Peyer's patch (tissue), 4 donors: Measurements from ENCODE around the gene GFI1B. TPM values are rescaled to one million over a fixed set of nuclear protein-coding genes. Genes with fewer than 3 reads are reported as not detected.

Experiments used
- DNase-seq, 3 donors: peaks; one replicate each; pipeline ENCODE4 v3.0.0-alpha.2; 2017 to 2019
- H3K27ac ChIP-seq, 4 donors: fragments of 200-600 bp; sonication (generic); one replicate each; pipeline ENCODE4 v1.5.1; 2016 to 2019
- H3K27me3 ChIP-seq, 2 donors: fragments of 200-600 bp; sonication (generic); one replicate each; pipeline ENCODE4 v1.5.1; 2019
- H3K36me3 ChIP-seq, 3 donors: fragments of 200-600 bp; sonication (generic); one replicate each; pipeline ENCODE4 v1.5.1; 2016 to 2019
- H3K4me1 ChIP-seq, 4 donors: fragments of 200-600 bp; sonication (generic); one replicate each; pipeline ENCODE4 v1.5.1; 2016 to 2019
- H3K4me3 ChIP-seq, 4 donors: fragments of 200-600 bp; sonication (generic); 1 replicate in 3 of 4; 2 replicates in 1 of 4; pipeline ENCODE4 v1.5.1; 2016 to 2019; ENCODE audit warnings: mild to moderate bottlenecking in 1 of 4
- H3K9me3 ChIP-seq, 4 donors: fragments of 200-600 bp; sonication (generic); one replicate each; pipeline ENCODE4 v1.5.1; 2016 to 2019; ENCODE audit warnings: mild to moderate bottlenecking in 1 of 4
- POLR2A ChIP-seq, 2 donors: fragments of 450-650 bp; IDR thresholded peaks; one replicate each; pipeline ENCODE4 v1.5.1; 2017; ENCODE audit warnings: antibody characterized with exemption in 2 of 2, mild to moderate bottlenecking in 2 of 2, moderate library complexity in 2 of 2
- total RNA-seq, 4 donors: library from RNA; depleted of rRNA; stranded (reverse); fragments of >200 nt; gene quantifications; one replicate each; pipeline ENCODE4 v1.1.0, GENCODE V29; 2016
- TF ChIP-seq, protein P1 (sequence below), 6 experiments: fragments of 450-650 bp in 4 of 6; fragments of 200-600 bp in 2 of 6; sonication (generic) in 1 of 6; IDR thresholded peaks; one replicate each; pipeline ENCODE4 v1.5.1; 2017 to 2019; ENCODE audit warnings: antibody characterized with exemption in 6 of 6, mild to moderate bottlenecking in 3 of 6, moderate library complexity in 1 of 6

GFI1B gene
- total RNA-seq, 4 donors from 2014 or later: 0.88 to 2.7 (median 2.4) TPM; not detected in 1

- no peak for DNase-seq
- no peak overlapping the region for H3K27ac ChIP-seq
- no peaks in the 10 kb centered on the region for H3K36me3 ChIP-seq
- no peaks in the 10 kb centered on the region for H3K9me3 ChIP-seq
- no peak for TF ChIP-seq POLR2A (IDR thresholded peaks at IDR 0.05)
- TF ChIP-seq, protein P1, sequence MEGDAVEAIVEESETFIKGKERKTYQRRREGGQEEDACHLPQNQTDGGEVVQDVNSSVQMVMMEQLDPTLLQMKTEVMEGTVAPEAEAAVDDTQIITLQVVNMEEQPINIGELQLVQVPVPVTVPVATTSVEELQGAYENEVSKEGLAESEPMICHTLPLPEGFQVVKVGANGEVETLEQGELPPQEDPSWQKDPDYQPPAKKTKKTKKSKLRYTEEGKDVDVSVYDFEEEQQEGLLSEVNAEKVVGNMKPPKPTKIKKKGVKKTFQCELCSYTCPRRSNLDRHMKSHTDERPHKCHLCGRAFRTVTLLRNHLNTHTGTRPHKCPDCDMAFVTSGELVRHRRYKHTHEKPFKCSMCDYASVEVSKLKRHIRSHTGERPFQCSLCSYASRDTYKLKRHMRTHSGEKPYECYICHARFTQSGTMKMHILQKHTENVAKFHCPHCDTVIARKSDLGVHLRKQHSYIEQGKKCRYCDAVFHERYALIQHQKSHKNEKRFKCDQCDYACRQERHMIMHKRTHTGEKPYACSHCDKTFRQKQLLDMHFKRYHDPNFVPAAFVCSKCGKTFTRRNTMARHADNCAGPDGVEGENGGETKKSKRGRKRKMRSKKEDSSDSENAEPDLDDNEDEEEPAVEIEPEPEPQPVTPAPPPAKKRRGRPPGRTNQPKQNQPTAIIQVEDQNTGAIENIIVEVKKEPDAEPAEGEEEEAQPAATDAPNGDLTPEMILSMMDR (IDR thresholded peaks at IDR 0.05): no peak
- H3K27me3 ChIP-seq: no peaks in the 10 kb centered on the region
- no peaks in the 10 kb centered on the region for H3K4me1 ChIP-seq
- no peak overlapping the region for H3K4me3 ChIP-seq
These were observed 30.3 kb downstream of the GFI1B start for GRCh38 chr9:133008824-133009223.

GRCh38 chr9:133009906-133010582 lies 31.6 kb downstream of the GFI1B start:
- DNase-seq: peak in 1 of 3 donors; percentile 55
- Histone ChIP-seq H3K4me1 (no peaks in the 10 kb centered on the region), H3K27me3 (no peaks in the 10 kb centered on the region), H3K9me3 (no peaks in the 10 kb centered on the region), H3K27ac (no peak overlapping the region), H3K36me3 (no peaks in the 10 kb centered on the region), H3K4me3 (no peak overlapping the region)
- TF ChIP-seq, protein P1 (IDR thresholded peaks at IDR 0.05): no peak
- TF ChIP-seq POLR2A (IDR thresholded peaks at IDR 0.05): no peak

DNA sequence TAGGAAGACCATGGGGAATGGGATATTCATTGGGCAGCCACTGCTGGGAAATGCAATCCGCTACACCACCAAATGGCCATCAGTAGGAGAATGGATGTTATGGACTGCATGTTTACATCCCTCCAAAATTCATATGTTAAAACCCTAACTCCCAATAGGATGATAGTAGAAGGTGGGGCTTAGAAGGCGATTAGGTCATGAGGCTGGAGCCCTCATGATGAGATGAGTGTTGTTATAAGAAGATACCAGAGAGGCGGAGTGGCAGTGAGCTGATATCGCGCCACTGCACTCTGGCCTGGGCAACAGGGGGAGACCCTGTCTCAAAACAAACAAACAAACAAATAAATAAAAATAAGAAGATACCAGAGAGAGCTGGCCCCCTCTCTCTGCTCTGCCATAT lies 36.2 kb downstream of the GFI1B start:
- TF ChIP-seq POLR2A (IDR thresholded peaks at IDR 0.05): no peak
- TF ChIP-seq, protein P1 (IDR thresholded peaks at IDR 0.05): no peak
- Histone ChIP-seq H3K27ac (no peak overlapping the region), H3K4me1 (no peaks in the 10 kb centered on the region), H3K27me3 (no peaks in the 10 kb centered on the region), H3K9me3 (no peaks in the 10 kb centered on the region), H3K36me3 (no peaks in the 10 kb centered on the region), H3K4me3 (no peak overlapping the region)
- no peak for DNase-seq

- peak; percentile 61 to 75 (median 62) for DNase-seq
- H3K27me3 ChIP-seq: no peaks in the 10 kb centered on the region
These were observed 44.8 kb downstream of the GFI1B start for GRCh38 chr9:133023117-133023890.

DNA sequence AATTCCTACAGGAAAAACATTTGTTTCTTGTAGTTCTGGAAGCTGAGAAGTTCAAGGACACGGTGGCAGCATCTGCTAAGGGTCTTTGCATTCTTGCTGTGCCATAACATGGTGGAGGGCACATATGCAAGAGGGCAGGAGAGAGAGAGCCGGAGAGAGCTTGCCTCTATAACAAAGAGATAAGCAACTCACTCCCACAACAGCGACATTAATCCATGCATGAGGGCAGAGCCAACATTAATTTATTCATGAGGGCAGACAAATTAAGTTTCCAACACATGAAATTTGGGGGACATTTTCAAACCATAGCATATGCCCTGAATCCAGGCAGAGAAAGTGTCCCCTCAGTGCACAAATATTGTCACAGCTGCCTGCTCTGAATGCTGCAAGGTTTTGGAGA lies 47.9 kb downstream of the GFI1B start:
- Histone ChIP-seq H3K36me3 (no peaks in the 10 kb centered on the region), H3K27ac (no peak overlapping the region), H3K27me3 (no peaks in the 10 kb centered on the region), H3K9me3 (no peaks in the 10 kb centered on the region), H3K4me3 (no peak overlapping the region), H3K4me1 (peaks cover 0 to 14% (median 8%) of the 10 kb centered on the region in 4 donors)
- no peak for TF ChIP-seq POLR2A (IDR thresholded peaks at IDR 0.05)
- TF ChIP-seq, protein P1 (IDR thresholded peaks at IDR 0.05): no peak
- DNase-seq: peak in 1 of 3 donors; percentile 3

More at GRCh38 chr9:133023117-133023890, 44.8 kb downstream of the GFI1B start:
- Histone ChIP-seq H3K27ac (no peak overlapping the region), H3K9me3 (no peaks in the 10 kb centered on the region), H3K4me3 (no peak overlapping the region), H3K4me1 (no peaks in the 10 kb centered on the region), H3K36me3 (no peaks in the 10 kb centered on the region)
- no peak for TF ChIP-seq POLR2A (IDR thresholded peaks at IDR 0.05)
- TF ChIP-seq, protein P1 (IDR thresholded peaks at IDR 0.05): no peak
